SK-N-SH (cell line): ENCODE data around the gene DLG2. TPM values are rescaled to one million over a fixed set of nuclear protein-coding genes. Genes with fewer than 3 reads are reported as not detected.

Source experiments
- CTCF ChIA-PET: fragments of 300-600, 350-600 bp; formaldehyde crosslinking; extraction: SDS; loops from one replicate; lab custom pipeline; 2021; lab: Yijun Ruan, JAX
- POLR2A ChIA-PET: fragments of 350-600 bp; sonication (Branson Sonifier 250); formaldehyde crosslinking; extraction: SDS; loops from one replicate; lab custom pipeline; 2020; ENCODE audit warnings: antibody characterized with exemption, inconsistent platforms; lab: Yijun Ruan, JAX
- DNase-seq: peaks from one replicate; pipeline ENCODE4 v3.0.0; 2012
- H2AFZ ChIP-seq: fragments of 200-600 bp; sonication (generic); 2 replicates; pipeline ENCODE4 v1.8.1; 2016; ENCODE audit warnings: antibody characterized with exemption, mild to moderate bottlenecking, low read depth
- H3F3A ChIP-seq: fragments of 200-600 bp; sonication (generic); replicated peaks from 2 replicates; pipeline ENCODE3; 2016; ENCODE audit warnings: antibody characterized with exemption, mild to moderate bottlenecking; ENCODE audit not compliant: insufficient read depth
- H3K27ac ChIP-seq, 2 experiments: fragments of 200-500 bp in 1 of 2; fragments of 200-600 bp in 1 of 2; sonication (Bioruptor generic) in 1 of 2; sonication (generic), shearing (Covaris generic) in 1 of 2; 2 replicates each; pipeline versions ENCODE4 v1.5.1 to v1.6.1; 2014 to 2016; ENCODE audit warnings: low read depth in 2 of 2, inconsistent platforms in 1 of 2, low read length in 1 of 2, mild to moderate bottlenecking in 1 of 2, mixed read lengths in 1 of 2
- H3K27me3 ChIP-seq: fragments of 200-600 bp; sonication (generic), shearing (Covaris generic); 2 replicates; pipeline ENCODE4 v1.6.1; 2016; ENCODE audit warnings: mixed run types; ENCODE audit not compliant: insufficient read depth
- H3K36me3 ChIP-seq, 2 experiments: fragments of 200-500 bp in 1 of 2; fragments of 200-600 bp in 1 of 2; sonication (Bioruptor generic) in 1 of 2; sonication (generic) in 1 of 2; replicated peaks in 1 of 2; 2 replicates each; pipeline versions ENCODE3 to v1.5.1; 2014 to 2016; ENCODE audit warnings: low read length in 1 of 2, mild to moderate bottlenecking in 1 of 2; ENCODE audit not compliant: insufficient read depth in 2 of 2, control insufficient read depth in 1 of 2
- H3K4me1 ChIP-seq, 2 experiments: fragments of 200-500 bp in 1 of 2; fragments of 200-600 bp in 1 of 2; sonication (Bioruptor generic) in 1 of 2; sonication (generic), shearing (Covaris generic) in 1 of 2; 2 replicates each; pipeline versions ENCODE4 v1.5.1 to v1.6.1; 2014 to 2016; ENCODE audit warnings: low read depth in 1 of 2, low read length in 1 of 2, mixed run types in 1 of 2; ENCODE audit not compliant: insufficient read depth in 2 of 2, control insufficient read depth in 1 of 2
- H3K4me2 ChIP-seq: fragments of 200-600 bp; sonication (generic), shearing (Covaris generic); 2 replicates; pipeline ENCODE4 v1.6.1; 2017; ENCODE audit warnings: mixed run types
- H3K4me3 ChIP-seq, 2 experiments: fragments of 200-500 bp in 1 of 2; fragments of 200-600 bp in 1 of 2; sonication (Bioruptor generic) in 1 of 2; sonication (generic), shearing (Covaris generic) in 1 of 2; 2 replicates each; pipeline versions ENCODE4 v1.5.1 to v1.8.1; 2014 to 2016; ENCODE audit warnings: low read depth in 2 of 2, inconsistent platforms in 1 of 2, low read length in 1 of 2, mild to moderate bottlenecking in 1 of 2, mixed read lengths in 1 of 2, moderate library complexity in 1 of 2
- H3K79me2 ChIP-seq: fragments of 200-600 bp; sonication (generic); 2 replicates; pipeline ENCODE4 v1.8.1; 2017; ENCODE audit warnings: mild to moderate bottlenecking; ENCODE audit not compliant: insufficient read depth
- H3K9ac ChIP-seq: fragments of 200-600 bp; sonication (generic); 2 replicates; pipeline ENCODE4 v1.6.1; 2017; ENCODE audit warnings: mixed run types
- H3K9me2 ChIP-seq: fragments of 200-600 bp; sonication (generic); 2 replicates; pipeline ENCODE4 v1.6.1; 2017; ENCODE audit warnings: mixed run types
- H3K9me3 ChIP-seq: fragments of 200-600 bp; sonication (generic); 2 replicates; pipeline ENCODE4 v1.6.1; 2017; ENCODE audit warnings: mixed run types, mild to moderate bottlenecking, moderate library complexity
- H4K20me1 ChIP-seq: fragments of 200-600 bp; sonication (generic); 2 replicates; pipeline ENCODE4 v1.6.1; 2017; ENCODE audit warnings: mild to moderate bottlenecking, mixed run types; ENCODE audit not compliant: insufficient read depth
- CHD2 ChIP-seq: fragments of 150-350 bp; IDR thresholded peaks from 2 replicates; pipeline ENCODE4 v1.6.1; 2018; ENCODE audit warnings: low read length; ENCODE audit not compliant: partially characterized antibody
- EP300 ChIP-seq, 2 experiments: IDR thresholded peaks; 2 replicates each; pipeline versions ENCODE4 v1.4.0 to v1.6.1; 2012; ENCODE audit warnings: borderline replicate concordance in 1 of 2, low read depth in 1 of 2, low read length in 1 of 2
- FOSL2 ChIP-seq: IDR thresholded peaks from 2 replicates; pipeline ENCODE4 v1.4.0; 2012; ENCODE audit warnings: low read depth, mild to moderate bottlenecking, moderate library complexity, borderline replicate concordance
- FOXJ3 ChIP-seq: sonication (generic); formaldehyde crosslinking; IDR thresholded peaks from 2 replicates; pipeline ENCODE4 v1.5.1; 2020; ENCODE audit warnings: mild to moderate bottlenecking, missing genetic modification reagents
- GABPA ChIP-seq: IDR thresholded peaks from 2 replicates; pipeline ENCODE4 v1.4.0; 2012; ENCODE audit warnings: low read depth, mild to moderate bottlenecking
- JUND ChIP-seq: IDR thresholded peaks from 2 replicates; pipeline ENCODE4 v1.4.0; 2012
- MEF2A ChIP-seq: IDR thresholded peaks from 2 replicates; pipeline ENCODE4 v1.4.0; 2012; ENCODE audit warnings: low read depth, borderline replicate concordance
- MXI1 ChIP-seq: IDR thresholded peaks from 2 replicates; pipeline ENCODE4 v1.6.1; 2012; ENCODE audit warnings: mild to moderate bottlenecking, low read depth, low read length, improper control_type of control experiment
- NFIC ChIP-seq: IDR thresholded peaks from 2 replicates; pipeline ENCODE4 v1.4.0; 2012; ENCODE audit warnings: borderline replicate concordance
- RAD21 ChIP-seq: IDR thresholded peaks from 2 replicates; pipeline ENCODE4 v1.6.1; 2012; ENCODE audit warnings: mild to moderate bottlenecking, low read length
- RXRA ChIP-seq: IDR thresholded peaks from 2 replicates; pipeline ENCODE4 v1.4.0; 2012; ENCODE audit warnings: low read depth, mild to moderate bottlenecking, borderline replicate concordance
- TCF12 ChIP-seq: IDR thresholded peaks from 2 replicates; pipeline ENCODE4 v1.4.0; 2012
- TEAD4 ChIP-seq: IDR thresholded peaks from 2 replicates; pipeline ENCODE4 v1.4.0; 2012; ENCODE audit warnings: mild to moderate bottlenecking, borderline replicate concordance; ENCODE audit not compliant: insufficient read depth
- USF2 ChIP-seq: fragments of 150-350 bp; IDR thresholded peaks from 2 replicates; pipeline ENCODE4 v1.6.1; 2017; ENCODE audit warnings: antibody characterized with exemption, low read length, low read depth, borderline replicate concordance
- WGBS: methylation state at CpG from one replicate; pipeline ENCODE4 v1.1.6; 2017; ENCODE audit warnings: low lambda C conversion rate; 5-methylcytosine and 5-hydroxymethylcytosine counted together
- polyA plus RNA-seq, 3 experiments: library from polyadenylated mRNA; depleted of rRNA; stranded (reverse); fragments of >200 nt; gene quantifications; 2 replicates each; pipeline ENCODE4 v1.2.3, GENCODE V29; 2012

The DLG2 gene
- polyA plus RNA-seq, 1 of the 3 experiments (the other 2 are of a cell fraction): 0.21 TPM

- H3K27me3 ChIP-seq: no peaks in the 10 kb centered on the region
- no peaks in the 10 kb centered on the region for H3K79me2 ChIP-seq
- ChIA-PET POLR2A (no interaction called here), CTCF (interaction anchor here (1.9 kb wide), 1 partner anchor 15 kb away, joined by 11 read pairs; no protein-coding TSS in a partner anchor)
- TF ChIP-seq GABPA (no peak), RAD21 (no peak), TEAD4 (no peak), USF2 (no peak), JUND (no peak), TCF12 (no peak), NFIC (no peak), EP300 (IDR thresholded peaks at IDR 0.05; ENCODE audit: borderline replicate concordance in 1 of 2, low read depth in 1 of 2, low read length in 1 of 2) (no peak)
- 80% methylated on average over 3 of the region's 3 CpGs for WGBS
- H3K9me2 ChIP-seq: no peaks in the 10 kb centered on the region
- no peaks in the 10 kb centered on the region for H3K9me3 ChIP-seq
- no peak overlapping the region for H3K4me3 ChIP-seq
- H3K4me2 ChIP-seq: no peak overlapping the region
- H3K4me1 ChIP-seq: no peaks in the 10 kb centered on the region
- no peak overlapping the region for H2AFZ ChIP-seq
- DNase-seq: no peak
- H3F3A ChIP-seq: no peaks in the 10 kb centered on the region
- H3K9ac ChIP-seq: no peak overlapping the region
- H4K20me1 ChIP-seq: no peaks in the 10 kb centered on the region
- H3K27ac ChIP-seq: no peak overlapping the region
- no peaks in the 10 kb centered on the region for H3K36me3 ChIP-seq
These were observed 1775.1 kb downstream of the DLG2 start for GRCh38 chr11:83852012-83852411.

GRCh38 chr11:83847467-83848034, 1779.6 kb downstream of the DLG2 start:
- Histone ChIP-seq H3K4me2 (no peak overlapping the region), H3K9me3 (no peaks in the 10 kb centered on the region), H3K79me2 (no peaks in the 10 kb centered on the region), H4K20me1 (no peaks in the 10 kb centered on the region), H2AFZ (no peak overlapping the region), H3K4me1 (no peaks in the 10 kb centered on the region), H3K36me3 (no peaks in the 10 kb centered on the region), H3K4me3 (no peak overlapping the region), H3K27ac (no peak overlapping the region), H3F3A (no peaks in the 10 kb centered on the region), H3K27me3 (no peaks in the 10 kb centered on the region), H3K9ac (no peak overlapping the region), H3K9me2 (no peaks in the 10 kb centered on the region)
- no peak for TF ChIP-seq MXI1
- no peak for TF ChIP-seq MEF2A
- no peak for TF ChIP-seq FOSL2
- no peak for TF ChIP-seq FOXJ3
- no peak for TF ChIP-seq CHD2
- no peak for TF ChIP-seq GABPA
- TF ChIP-seq RXRA: no peak
- no peak for TF ChIP-seq RAD21
- DNase-seq: no peak
- WGBS: 75% methylated on average over 6 of the region's 6 CpGs
- ChIA-PET POLR2A (interaction anchor here (0.5 kb wide), 1 partner anchor 702 kb away, joined by 3 read pairs; no protein-coding TSS in a partner anchor), CTCF (interaction anchor here (1.0 to 1.2 kb wide), 2 partner anchors 31 to 676 kb away, joined by 3 read pairs; no protein-coding TSS in a partner anchor)
